SK-N-SH treated with all-trans-retinoic acid at 6 μM for 48 hours (cell line): ENCODE measurements around the gene STX1B.

ENCODE experiments used
- ATAC-seq: fragments of 200-7000 bp; cut with Tn5 transposase; 3 replicates; pipeline ENCODE4 v1.9.1; 2020; ENCODE audit warnings: mild to moderate bottlenecking, moderate library complexity
- ARNTL ChIP-seq: fragments of 450-650 bp; formaldehyde crosslinking; IDR thresholded peaks from 2 replicates; pipeline ENCODE4 v1.5.0; 2020; ENCODE audit warnings: low read depth, mild to moderate bottlenecking, moderate library complexity, borderline replicate concordance
- BACH2 ChIP-seq: fragments of 250-450 bp; sonication (Bioruptor Pico); IDR thresholded peaks from 2 replicates; pipeline ENCODE4 v1.9.0; 2021; ENCODE audit warnings: mild to moderate bottlenecking, borderline replicate concordance
- GLIS3 ChIP-seq: fragments of 250-450 bp; sonication (Bioruptor Pico); IDR thresholded peaks from 2 replicates; pipeline ENCODE4 v1.5.0; 2020; ENCODE audit warnings: mild to moderate bottlenecking, moderate library complexity
- ISL1 ChIP-seq: fragments of 250-450 bp; sonication (Bioruptor Pico); IDR thresholded peaks from 2 replicates; pipeline ENCODE4 v2.1.2; 2022; ENCODE audit warnings: mild to moderate bottlenecking, moderate library complexity
- OSR1 ChIP-seq: fragments of 250-450 bp; sonication (Bioruptor Pico); IDR thresholded peaks from 2 replicates; pipeline ENCODE4 v1.8.0; 2022; ENCODE audit warnings: moderate library complexity, mild to moderate bottlenecking, inconsistent platforms
- PATZ1 ChIP-seq: fragments of 250-450 bp; sonication (Bioruptor Pico); IDR thresholded peaks from 2 replicates; pipeline ENCODE4 v1.8.0; 2020; ENCODE audit warnings: mild to moderate bottlenecking, moderate library complexity, borderline replicate concordance
- PPARA ChIP-seq: fragments of 250-450 bp; sonication (Bioruptor Pico); IDR thresholded peaks from 2 replicates; pipeline ENCODE4 v1.5.0; 2020; ENCODE audit warnings: mild to moderate bottlenecking, borderline replicate concordance
- SNAI2 ChIP-seq: fragments of 250-450 bp; sonication (Bioruptor Pico); IDR thresholded peaks from 2 replicates; pipeline ENCODE4 v1.5.0; 2020; ENCODE audit warnings: mild to moderate bottlenecking, moderate library complexity
- TCF4 ChIP-seq: fragments of 250-450 bp; sonication (Bioruptor Pico); IDR thresholded peaks from 2 replicates; pipeline ENCODE4 v1.8.0; 2021; ENCODE audit warnings: mild to moderate bottlenecking, moderate library complexity, borderline replicate concordance
- TOX ChIP-seq: fragments of 250-450 bp; sonication (Bioruptor Pico); IDR thresholded peaks from 2 replicates; pipeline ENCODE4 v1.8.0; 2021; ENCODE audit warnings: mild to moderate bottlenecking, moderate library complexity, borderline replicate concordance
- ZC3H10 ChIP-seq: fragments of 250-450 bp; sonication (Bioruptor Pico); IDR thresholded peaks from 2 replicates; pipeline ENCODE4 v1.5.1; 2021; ENCODE audit warnings: mild to moderate bottlenecking, moderate library complexity
- ZFP3 ChIP-seq: fragments of 250-450 bp; sonication (Bioruptor Pico); IDR thresholded peaks from 2 replicates; pipeline ENCODE4 v1.5.0; 2020; ENCODE audit warnings: mild to moderate bottlenecking, moderate library complexity
- ZFP30 ChIP-seq: fragments of 450-650 bp; formaldehyde crosslinking; IDR thresholded peaks from 2 replicates; pipeline ENCODE4 v1.5.0; 2022; ENCODE audit warnings: mild to moderate bottlenecking, moderate library complexity
- ZNF565 ChIP-seq: fragments of 450-650 bp; formaldehyde crosslinking; conservative IDR thresholded peaks from 2 replicates; pipeline ENCODE4 v1.5.0; 2020; ENCODE audit warnings: low read depth, mild to moderate bottlenecking, moderate library complexity
- ZNF70 ChIP-seq: fragments of 450-650 bp; formaldehyde crosslinking; IDR thresholded peaks from 2 replicates; pipeline ENCODE4 v1.5.0; 2020; ENCODE audit warnings: mild to moderate bottlenecking, moderate library complexity
- ZNF8 ChIP-seq: fragments of 450-650 bp; formaldehyde crosslinking; IDR thresholded peaks from 2 replicates; pipeline ENCODE4 v1.5.0; 2020; ENCODE audit warnings: mild to moderate bottlenecking, moderate library complexity
- TF ChIP-seq, protein P1 (sequence below): fragments of 250-450 bp; sonication (Bioruptor Pico); IDR thresholded peaks from 2 replicates; pipeline ENCODE4 v1.5.0; 2020; ENCODE audit warnings: mild to moderate bottlenecking, moderate library complexity
- TF ChIP-seq, protein P2 (sequence below): fragments of 250-450 bp; sonication (Bioruptor Pico); IDR thresholded peaks from 2 replicates; pipeline ENCODE4 v1.5.1; 2021; ENCODE audit warnings: mild to moderate bottlenecking, moderate library complexity
- TF ChIP-seq, protein P3 (sequence below): fragments of 250-450 bp; sonication (Bioruptor Pico); IDR thresholded peaks from 2 replicates; pipeline ENCODE4 v1.5.1; 2020; ENCODE audit warnings: low read depth, mild to moderate bottlenecking, moderate library complexity
- TF ChIP-seq, protein P4 (sequence below): fragments of 250-450 bp; sonication (Bioruptor Pico); IDR thresholded peaks from 2 replicates; pipeline ENCODE4 v1.8.0; 2021; ENCODE audit warnings: low read depth, mild to moderate bottlenecking, moderate library complexity, borderline replicate concordance

Gene STX1B

DNA sequence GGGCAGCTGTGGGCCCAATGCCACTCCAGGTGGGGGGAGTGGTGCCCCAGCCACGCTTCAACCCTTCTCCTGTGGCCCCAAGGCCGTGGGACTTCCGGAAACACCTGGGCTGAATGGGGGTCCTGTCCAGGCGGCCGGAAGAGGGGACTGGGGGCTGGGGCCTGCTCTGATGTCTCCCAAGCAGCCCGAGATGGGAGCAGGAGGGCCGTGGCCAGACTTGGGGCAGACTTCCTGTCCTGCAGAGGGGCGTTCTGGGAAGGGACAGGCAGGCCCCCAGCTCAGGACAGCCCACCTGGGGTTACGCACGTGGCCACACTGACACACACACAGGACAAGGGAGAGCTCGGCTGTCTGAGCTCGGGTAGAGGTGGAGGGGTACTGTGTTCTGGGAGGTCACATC lies 20.3 kb downstream of the STX1B start:
- no peak for TF ChIP-seq ZFP30 (CRISPR knock-in tag)
- no peak for TF ChIP-seq SNAI2 (CRISPR knock-in tag)
- no peak for TF ChIP-seq BACH2 (CRISPR knock-in tag)
- TF ChIP-seq TCF4 (CRISPR knock-in tag), result no peak
- TF ChIP-seq PATZ1 (CRISPR knock-in tag), result no peak
- TF ChIP-seq PPARA (CRISPR knock-in tag), result no peak
- no peak for TF ChIP-seq GLIS3 (CRISPR knock-in tag)
- TF ChIP-seq ARNTL (CRISPR knock-in tag), result no peak
- no peak for ATAC-seq

DNA sequence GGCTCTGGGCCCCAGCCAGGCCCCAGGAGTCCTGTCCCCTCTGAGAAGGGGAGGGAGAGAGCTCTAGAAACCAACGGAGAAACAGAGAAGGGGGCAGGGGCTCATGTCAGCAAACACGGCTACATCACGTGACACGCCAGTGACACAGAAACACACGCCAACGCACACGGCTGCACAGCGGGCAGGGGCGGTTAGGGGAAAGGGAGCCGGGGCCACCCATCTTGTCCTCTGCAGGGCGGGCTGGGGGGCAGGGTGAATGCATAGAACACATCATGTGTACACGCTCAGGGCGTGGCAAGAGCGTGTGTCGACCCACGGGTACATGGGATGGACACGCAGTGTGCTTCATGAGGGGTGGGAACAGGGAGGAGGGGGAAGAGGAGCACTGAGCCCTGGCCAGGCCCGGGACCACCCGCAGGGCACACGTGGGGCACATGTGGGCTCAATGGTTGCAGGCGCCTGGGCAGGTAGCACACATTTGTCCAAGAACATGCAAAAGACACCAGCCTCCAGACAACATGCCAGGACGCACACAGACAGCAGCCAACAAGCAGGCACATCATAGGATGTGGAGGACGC lies 20.9 kb downstream of the STX1B start:
- TF ChIP-seq, protein P1, sequence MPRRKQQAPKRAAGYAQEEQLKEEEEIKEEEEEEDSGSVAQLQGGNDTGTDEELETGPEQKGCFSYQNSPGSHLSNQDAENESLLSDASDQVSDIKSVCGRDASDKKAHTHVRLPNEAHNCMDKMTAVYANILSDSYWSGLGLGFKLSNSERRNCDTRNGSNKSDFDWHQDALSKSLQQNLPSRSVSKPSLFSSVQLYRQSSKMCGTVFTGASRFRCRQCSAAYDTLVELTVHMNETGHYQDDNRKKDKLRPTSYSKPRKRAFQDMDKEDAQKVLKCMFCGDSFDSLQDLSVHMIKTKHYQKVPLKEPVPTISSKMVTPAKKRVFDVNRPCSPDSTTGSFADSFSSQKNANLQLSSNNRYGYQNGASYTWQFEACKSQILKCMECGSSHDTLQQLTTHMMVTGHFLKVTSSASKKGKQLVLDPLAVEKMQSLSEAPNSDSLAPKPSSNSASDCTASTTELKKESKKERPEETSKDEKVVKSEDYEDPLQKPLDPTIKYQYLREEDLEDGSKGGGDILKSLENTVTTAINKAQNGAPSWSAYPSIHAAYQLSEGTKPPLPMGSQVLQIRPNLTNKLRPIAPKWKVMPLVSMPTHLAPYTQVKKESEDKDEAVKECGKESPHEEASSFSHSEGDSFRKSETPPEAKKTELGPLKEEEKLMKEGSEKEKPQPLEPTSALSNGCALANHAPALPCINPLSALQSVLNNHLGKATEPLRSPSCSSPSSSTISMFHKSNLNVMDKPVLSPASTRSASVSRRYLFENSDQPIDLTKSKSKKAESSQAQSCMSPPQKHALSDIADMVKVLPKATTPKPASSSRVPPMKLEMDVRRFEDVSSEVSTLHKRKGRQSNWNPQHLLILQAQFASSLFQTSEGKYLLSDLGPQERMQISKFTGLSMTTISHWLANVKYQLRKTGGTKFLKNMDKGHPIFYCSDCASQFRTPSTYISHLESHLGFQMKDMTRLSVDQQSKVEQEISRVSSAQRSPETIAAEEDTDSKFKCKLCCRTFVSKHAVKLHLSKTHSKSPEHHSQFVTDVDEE (CRISPR knock-in tag), result no peak
- TF ChIP-seq PATZ1 (CRISPR knock-in tag), result no peak
- no peak for TF ChIP-seq ZNF565
- TF ChIP-seq BACH2 (CRISPR knock-in tag), result no peak
- no peak for TF ChIP-seq ZC3H10 (CRISPR knock-in tag)
- no peak for TF ChIP-seq ZNF8 (CRISPR knock-in tag)
- TF ChIP-seq ZNF70 (CRISPR knock-in tag), result no peak
- TF ChIP-seq OSR1 (CRISPR knock-in tag), result no peak
- TF ChIP-seq, protein P2, sequence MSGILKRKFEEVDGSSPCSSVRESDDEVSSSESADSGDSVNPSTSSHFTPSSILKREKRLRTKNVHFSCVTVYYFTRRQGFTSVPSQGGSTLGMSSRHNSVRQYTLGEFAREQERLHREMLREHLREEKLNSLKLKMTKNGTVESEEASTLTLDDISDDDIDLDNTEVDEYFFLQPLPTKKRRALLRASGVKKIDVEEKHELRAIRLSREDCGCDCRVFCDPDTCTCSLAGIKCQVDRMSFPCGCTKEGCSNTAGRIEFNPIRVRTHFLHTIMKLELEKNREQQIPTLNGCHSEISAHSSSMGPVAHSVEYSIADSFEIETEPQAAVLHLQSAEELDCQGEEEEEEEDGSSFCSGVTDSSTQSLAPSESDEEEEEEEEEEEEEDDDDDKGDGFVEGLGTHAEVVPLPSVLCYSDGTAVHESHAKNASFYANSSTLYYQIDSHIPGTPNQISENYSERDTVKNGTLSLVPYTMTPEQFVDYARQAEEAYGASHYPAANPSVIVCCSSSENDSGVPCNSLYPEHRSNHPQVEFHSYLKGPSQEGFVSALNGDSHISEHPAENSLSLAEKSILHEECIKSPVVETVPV (CRISPR knock-in tag), result no peak
- no peak for TF ChIP-seq ISL1 (CRISPR knock-in tag)
- no peak for TF ChIP-seq TOX (CRISPR knock-in tag)
- no peak for TF ChIP-seq ZFP30 (CRISPR knock-in tag)
- TF ChIP-seq ZFP3 (CRISPR knock-in tag), result no peak
- TF ChIP-seq, protein P3, sequence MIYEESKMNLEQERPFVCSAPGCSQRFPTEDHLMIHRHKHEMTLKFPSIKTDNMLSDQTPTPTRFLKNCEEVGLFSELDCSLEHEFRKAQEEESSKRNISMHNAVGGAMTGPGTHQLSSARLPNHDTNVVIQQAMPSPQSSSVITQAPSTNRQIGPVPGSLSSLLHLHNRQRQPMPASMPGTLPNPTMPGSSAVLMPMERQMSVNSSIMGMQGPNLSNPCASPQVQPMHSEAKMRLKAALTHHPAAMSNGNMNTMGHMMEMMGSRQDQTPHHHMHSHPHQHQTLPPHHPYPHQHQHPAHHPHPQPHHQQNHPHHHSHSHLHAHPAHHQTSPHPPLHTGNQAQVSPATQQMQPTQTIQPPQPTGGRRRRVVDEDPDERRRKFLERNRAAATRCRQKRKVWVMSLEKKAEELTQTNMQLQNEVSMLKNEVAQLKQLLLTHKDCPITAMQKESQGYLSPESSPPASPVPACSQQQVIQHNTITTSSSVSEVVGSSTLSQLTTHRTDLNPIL (CRISPR knock-in tag), result no peak
- TF ChIP-seq, protein P4, sequence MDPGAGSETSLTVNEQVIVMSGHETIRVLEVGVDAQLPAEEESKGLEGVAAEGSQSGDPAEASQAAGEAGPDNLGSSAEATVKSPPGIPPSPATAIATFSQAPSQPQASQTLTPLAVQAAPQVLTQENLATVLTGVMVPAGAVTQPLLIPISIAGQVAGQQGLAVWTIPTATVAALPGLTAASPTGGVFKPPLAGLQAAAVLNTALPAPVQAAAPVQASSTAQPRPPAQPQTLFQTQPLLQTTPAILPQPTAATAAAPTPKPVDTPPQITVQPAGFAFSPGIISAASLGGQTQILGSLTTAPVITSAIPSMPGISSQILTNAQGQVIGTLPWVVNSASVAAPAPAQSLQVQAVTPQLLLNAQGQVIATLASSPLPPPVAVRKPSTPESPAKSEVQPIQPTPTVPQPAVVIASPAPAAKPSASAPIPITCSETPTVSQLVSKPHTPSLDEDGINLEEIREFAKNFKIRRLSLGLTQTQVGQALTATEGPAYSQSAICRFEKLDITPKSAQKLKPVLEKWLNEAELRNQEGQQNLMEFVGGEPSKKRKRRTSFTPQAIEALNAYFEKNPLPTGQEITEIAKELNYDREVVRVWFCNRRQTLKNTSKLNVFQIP (CRISPR knock-in tag), result no peak
- no peak for TF ChIP-seq SNAI2 (CRISPR knock-in tag)
- no peak for TF ChIP-seq ARNTL (CRISPR knock-in tag)
- no peak for ATAC-seq
